Measurements from ENCODE around the gene SPATA21.

The SPATA21 gene

DNA sequence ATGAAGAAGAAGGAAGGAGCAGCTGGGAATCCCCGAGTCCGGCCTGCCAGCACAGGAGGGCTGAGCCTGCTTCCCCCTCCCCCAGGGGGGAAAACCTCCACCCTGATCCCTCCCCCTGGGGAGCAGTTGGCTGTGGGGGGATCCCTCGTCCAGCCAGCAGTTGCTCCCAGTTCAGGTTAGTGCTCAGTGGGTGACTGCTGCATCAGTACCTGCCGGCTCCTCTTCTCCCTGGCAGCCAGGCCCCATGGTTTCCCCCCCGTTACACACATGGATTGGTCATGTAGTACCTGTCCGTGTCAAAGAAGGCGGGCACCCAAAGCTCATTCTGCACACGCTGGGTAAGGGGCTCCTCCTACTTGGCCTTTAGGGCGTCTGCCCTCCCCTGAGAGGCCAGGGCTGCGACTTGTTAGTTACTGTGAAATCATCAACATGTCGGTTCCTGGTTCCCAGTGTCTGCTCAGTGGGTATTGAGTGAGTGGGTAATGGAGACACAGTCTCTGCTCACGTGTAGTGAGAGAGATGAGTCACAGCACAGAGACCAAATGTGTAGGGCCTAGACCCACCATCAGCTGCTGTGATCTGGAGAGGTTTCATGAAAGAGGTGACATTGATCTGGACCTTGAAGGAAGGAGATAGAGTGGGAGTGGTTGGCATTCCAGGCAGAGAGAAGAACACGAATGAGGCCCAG is 14.8 kb upstream of the SPATA21 start:
- DNase-seq (ENCODE audit: low read depth in 2 of 3, low spot score in 1 of 3): no peak

- DNase-seq (ENCODE audit: low read depth in 2 of 3, low spot score in 1 of 3): no peak
Observed at GRCh38 chr1:16450863-16451481, 13.7 kb upstream of the SPATA21 start.

DNA sequence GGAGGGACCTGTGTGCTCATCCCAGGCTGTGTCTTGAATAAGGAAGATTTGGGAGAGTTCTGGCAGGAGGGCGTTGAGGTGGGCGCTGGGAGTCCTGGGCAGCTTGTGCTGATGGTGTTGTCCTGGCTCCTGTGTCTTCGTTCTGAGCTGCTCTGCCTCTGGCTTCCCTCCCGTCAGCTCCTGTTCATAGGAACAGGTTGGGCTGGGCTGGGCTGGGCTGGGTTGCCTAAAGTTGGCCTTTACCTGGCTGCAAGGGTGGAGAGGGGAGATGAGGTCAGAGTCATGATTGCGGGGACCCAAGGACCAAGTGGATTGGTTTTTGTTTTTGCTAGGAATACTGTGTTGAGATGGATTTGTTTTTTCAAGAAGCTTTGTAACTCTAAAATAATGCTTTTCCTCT is 12.4 kb upstream of the SPATA21 start:
- DNase-seq (ENCODE audit: low read depth in 2 of 3, low spot score in 1 of 3): no peak

DNA sequence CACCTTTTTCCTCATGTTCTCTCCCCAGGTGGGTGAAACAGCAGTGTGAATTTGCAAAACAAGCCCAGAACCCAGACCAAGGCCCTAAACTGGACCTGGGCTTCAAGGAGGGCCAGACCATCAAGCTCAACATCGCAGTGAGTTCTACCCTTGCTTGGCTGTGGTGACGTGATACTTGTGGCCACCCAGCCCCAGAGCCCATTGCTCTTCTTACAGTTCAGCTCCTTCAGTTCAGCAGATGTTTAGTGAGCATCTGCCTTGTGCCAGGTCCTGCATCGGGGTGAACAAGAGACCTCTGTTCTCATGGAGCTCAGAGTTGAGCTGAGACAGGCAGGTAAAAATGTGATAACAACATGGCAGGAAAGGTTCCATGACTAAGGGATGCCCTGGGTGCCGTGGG is 11.8 kb upstream of the SPATA21 start:
- no peak for DNase-seq (ENCODE audit: low read depth in 2 of 3, low spot score in 1 of 3)

DNA sequence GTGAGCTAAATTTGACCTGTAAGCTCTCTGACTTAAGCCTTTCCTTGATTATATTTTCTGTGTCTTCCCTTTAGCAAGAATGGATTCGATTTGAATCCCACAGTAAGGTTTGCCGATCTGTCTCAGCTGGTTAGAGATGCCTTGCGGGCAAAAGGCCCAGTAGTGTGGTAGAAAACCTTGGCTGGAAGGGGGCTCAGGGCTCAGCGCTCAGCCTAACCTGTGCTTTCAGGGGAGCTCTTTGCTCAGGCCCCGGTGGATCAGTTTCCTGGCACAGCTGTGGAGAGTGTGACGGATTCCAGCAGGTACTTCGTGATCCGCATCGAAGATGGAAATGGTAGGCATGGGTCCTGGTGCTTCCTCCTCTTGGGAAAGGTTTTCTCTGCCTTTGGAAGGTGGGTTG is 10.4 kb upstream of the SPATA21 start:
- DNase-seq (ENCODE audit: low read depth in 2 of 3, low spot score in 1 of 3): no peak

- DNase-seq (ENCODE audit: low read depth in 2 of 3, low spot score in 1 of 3): no peak
Observed at GRCh38 chr1:16446116-16446515, 8.9 kb upstream of the SPATA21 start.

GRCh38 chr1:16445052-16445451 is 7.8 kb upstream of the SPATA21 start:
- DNase-seq (ENCODE audit: low read depth in 2 of 3, low spot score in 1 of 3): no peak

- no peak for DNase-seq (ENCODE audit: low read depth in 2 of 3, low spot score in 1 of 3)
Observed at GRCh38 chr1:16443975-16444770, 6.9 kb upstream of the SPATA21 start.

DNA sequence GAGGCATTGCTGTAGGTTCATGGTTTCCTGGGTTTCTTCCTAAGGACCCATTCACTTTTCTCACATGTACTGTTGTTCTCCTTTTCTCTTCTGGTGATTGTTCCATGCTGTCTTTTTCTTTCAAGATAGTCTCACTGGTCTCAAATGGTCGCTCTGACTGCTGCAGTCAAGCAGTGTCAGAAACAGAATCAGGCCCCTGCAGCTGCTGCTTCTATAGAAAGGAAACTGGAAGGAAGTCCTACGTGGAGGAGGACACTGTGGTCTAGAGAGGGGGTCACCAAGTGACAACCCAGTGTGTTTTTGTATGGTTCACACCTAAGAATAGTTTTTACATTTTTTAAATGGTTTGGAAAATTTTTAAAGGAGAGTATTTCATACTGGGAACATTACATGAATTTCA is 5.7 kb upstream of the SPATA21 start:
- no peak for DNase-seq (ENCODE audit: low read depth in 2 of 3, low spot score in 1 of 3)

- no peak for DNase-seq (ENCODE audit: low read depth in 2 of 3, low spot score in 1 of 3)
Observed at GRCh38 chr1:16442265-16442664, 5.0 kb upstream of the SPATA21 start.

DNA sequence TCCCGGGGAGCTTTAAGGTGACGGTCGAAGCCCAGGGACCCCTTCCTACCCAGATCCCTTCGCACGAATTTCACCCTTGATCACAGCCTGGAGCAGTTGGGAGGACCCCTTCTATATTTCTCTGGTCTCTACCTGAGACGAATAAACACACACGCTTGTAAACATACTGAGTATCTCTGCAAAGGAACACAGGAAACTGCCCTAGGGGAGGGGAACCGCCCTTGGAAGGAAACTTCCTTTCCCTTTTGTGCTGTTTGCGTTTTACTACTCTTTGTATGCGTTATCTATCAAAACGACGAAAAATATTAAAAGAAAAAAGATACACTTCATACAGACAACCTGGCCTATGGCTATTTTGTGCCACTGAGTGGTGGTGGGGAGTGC is 4.0 kb upstream of the SPATA21 start:
- DNase-seq (ENCODE audit: low read depth in 2 of 3, low spot score in 1 of 3): no peak

DNA sequence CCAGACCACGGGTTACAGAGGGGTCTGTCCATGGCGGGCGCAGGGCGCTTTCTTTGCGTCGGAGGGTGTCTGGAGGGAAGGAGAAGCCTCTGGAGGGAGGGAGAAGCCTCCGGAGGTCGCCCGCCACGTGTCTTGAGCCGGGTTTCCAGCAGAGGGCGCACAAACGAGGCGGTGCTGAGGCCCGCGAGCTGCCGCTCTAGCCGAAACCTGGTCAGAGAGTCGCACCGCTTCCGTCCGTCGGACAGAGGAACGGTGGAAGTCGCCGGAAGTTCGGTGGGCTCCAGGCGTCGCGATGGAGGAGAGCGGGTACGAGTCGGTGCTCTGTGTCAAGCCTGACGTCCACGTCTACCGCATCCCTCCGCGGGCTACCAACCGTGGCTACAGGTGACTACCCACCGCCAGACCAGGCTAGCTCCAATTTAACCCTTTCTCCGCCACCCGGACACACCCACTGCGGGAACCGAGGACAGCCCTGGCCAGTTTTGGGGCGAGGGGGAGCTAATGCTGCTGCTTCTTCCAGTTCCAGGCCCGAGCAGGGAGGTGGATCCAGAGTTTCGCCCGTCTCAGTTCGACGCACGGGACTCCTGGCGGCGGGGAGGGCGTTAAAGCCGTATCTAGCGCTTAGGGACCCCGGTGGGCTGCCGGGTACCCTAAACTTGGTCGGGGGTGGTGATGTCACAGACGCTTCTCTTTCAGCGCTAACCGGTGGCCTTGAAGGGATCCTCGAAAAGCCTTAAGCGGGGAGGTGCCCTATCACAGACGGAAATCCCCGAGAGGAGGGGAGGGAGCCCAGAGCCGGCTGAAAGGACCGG is 3.5 kb upstream of the SPATA21 start, which contains the start of gene NECAP2:
NECAP2 (plus strand) TSS at position 255 of the 812 bp plus-strand sequence; CDS start at position 293, 38 bp downstream.
- DNase-seq (ENCODE audit: low read depth in 2 of 3, low spot score in 1 of 3): peak; percentile 92 to 98 (median 96)

DNA sequence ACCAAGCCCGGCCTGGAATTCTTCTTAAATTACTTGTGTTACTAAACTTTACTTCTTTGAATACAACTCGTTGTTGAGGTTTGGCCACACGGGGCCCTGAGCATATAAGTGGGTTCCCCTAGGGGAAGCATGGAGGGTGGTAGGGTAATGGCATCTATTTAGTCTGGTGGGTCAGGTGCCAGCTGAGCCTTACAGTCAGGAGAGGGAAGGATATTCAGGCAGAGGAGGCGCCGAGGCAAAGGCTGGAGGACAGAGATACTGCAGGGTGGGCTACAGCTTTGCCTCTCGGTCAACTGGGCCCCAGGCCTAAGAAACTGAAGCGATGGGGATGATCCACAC is 2.9 kb upstream of the SPATA21 start:
- DNase-seq (ENCODE audit: low read depth in 2 of 3, low spot score in 1 of 3): no peak

DNA sequence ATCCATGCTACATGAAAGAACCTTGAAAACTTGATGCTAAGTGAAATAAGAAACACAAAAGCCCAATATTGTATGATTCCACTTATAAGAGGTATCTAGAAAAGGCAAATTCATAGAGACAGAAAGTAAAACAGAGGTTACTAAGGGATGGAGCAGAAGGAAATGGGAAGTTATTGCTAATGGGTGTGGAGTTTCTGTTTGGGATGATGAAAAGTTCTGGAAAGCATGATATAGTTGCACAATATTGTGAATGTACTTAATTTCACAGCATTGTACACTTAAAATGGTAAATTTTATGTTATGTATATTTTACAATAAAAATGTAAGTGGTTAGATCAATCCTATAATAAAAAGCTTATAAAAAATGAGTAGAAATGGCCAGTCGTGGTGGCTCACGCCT is 1.7 kb upstream of the SPATA21 start:
- no peak for DNase-seq (ENCODE audit: low read depth in 2 of 3, low spot score in 1 of 3)

DNA sequence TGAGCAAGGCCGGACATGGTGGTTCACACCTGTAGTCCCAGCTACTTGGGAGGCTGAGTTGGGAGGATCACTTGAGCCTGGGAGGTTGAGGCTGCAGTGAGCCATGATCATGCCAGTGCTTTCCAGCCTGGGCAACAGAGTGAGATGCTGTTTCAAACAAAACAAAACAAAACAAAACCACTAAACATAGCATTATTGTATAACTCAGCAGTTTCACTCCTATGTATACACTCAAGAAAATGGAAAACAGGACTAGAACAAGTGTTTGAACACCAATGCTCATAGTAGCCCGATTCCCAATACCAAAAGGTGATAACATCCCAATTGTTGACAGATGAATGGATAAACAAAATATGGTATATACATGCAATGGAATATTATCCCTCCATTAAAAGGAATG is 1.3 kb upstream of the SPATA21 start:
- DNase-seq (ENCODE audit: low read depth in 2 of 3, low spot score in 1 of 3): no peak

DNA sequence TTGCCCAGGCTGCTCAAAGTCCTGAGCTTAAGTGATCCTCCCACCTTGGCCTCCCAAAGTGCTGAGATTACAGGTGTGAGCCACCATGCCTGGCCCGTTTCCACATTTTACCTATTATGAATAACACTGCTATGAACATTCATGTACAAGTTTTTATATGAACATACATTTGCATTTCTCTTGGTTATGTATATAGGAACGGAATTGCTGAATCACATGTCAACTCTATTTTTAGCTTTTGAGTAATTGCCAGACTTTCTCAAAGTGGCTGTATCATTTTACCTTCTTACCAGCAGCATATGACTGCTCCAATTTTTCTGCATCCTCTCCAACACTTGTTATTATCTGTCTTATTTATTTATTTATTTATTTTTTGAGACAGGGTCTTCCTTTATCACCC is 2.7 kb downstream of the SPATA21 start:
- DNase-seq (ENCODE audit: low read depth in 2 of 3, low spot score in 1 of 3): no peak

GRCh38 chr1:16434007-16434406 is 3.2 kb downstream of the SPATA21 start:
- no peak for DNase-seq (ENCODE audit: low read depth in 2 of 3, low spot score in 1 of 3)

- no peak for DNase-seq (ENCODE audit: low read depth in 2 of 3, low spot score in 1 of 3)
Observed at GRCh38 chr1:16433030-16433429, 4.2 kb downstream of the SPATA21 start.

DNA sequence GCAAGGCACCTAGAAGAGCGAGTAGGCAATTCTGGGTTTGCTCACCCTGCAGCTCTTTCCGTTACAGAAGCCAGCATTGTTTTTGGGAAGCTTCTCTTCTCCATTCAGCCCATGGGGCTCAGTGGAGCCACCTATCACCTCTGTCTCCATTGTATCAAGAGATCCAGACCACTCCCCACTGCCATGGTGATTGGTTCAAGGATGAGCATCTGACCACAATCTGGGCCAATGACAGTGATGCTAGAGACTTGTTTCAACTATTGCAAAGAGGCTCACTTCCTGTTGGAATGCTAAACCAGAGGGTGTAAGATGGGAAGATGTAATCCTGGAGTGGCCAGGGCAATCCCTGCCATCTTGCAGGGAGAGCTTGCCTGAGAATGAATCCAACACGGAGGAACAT is 6.6 kb downstream of the SPATA21 start:
- DNase-seq (ENCODE audit: low read depth in 2 of 3, low spot score in 1 of 3): no peak

- DNase-seq (ENCODE audit: low read depth in 2 of 3, low spot score in 1 of 3): no peak
Observed at GRCh38 chr1:16425125-16426025, 11.8 kb downstream of the SPATA21 start.

GRCh38 chr1:16422041-16422440 is 15.2 kb downstream of the SPATA21 start:
- no peak for DNase-seq (ENCODE audit: low read depth in 2 of 3, low spot score in 1 of 3)
